Keratinocyte (primary cell): Measurements from ENCODE around the gene ITGB1BP2. TPM values are rescaled to one million over a fixed set of nuclear protein-coding genes. Genes with fewer than 3 reads are reported as not detected.

Experiments
- DNase-seq: peaks from one replicate; pipeline ENCODE4 v3.0.0-alpha.2; 2011; ENCODE audit warnings: low read depth, missing footprints, low spot score
- FAIRE-seq: peaks from 2 replicates; lab custom pipeline; 2011; peaks lifted over from hg19 to GRCh38; lab: Jason Lieb, UNC
- H2AFZ ChIP-seq: 2 replicates; pipeline ENCODE4 v1.6.0; 2012; ENCODE audit warnings: low read length, control low read depth, inconsistent platforms; ENCODE audit not compliant: control insufficient read depth
- H3K27ac ChIP-seq: 2 replicates; pipeline ENCODE4 v1.5.1; 2011; ENCODE audit warnings: low read length; ENCODE audit not compliant: control insufficient read depth, insufficient read depth
- H3K27me3 ChIP-seq: 3 replicates; pipeline ENCODE4 v1.6.0; 2011; ENCODE audit warnings: low read length; ENCODE audit not compliant: control insufficient read depth, insufficient read depth; ENCODE audit errors: extremely low read depth
- H3K36me3 ChIP-seq, 2 experiments: 2 replicates in 1 of 2; 3 replicates in 1 of 2; pipeline ENCODE4 v1.5.1; 2011; ENCODE audit warnings: low read length in 2 of 2, mild to moderate bottlenecking in 1 of 2; ENCODE audit not compliant: control insufficient read depth in 2 of 2, insufficient read depth in 2 of 2; ENCODE audit errors: extremely low read depth in 1 of 2
- H3K4me1 ChIP-seq: 3 replicates; pipeline ENCODE4 v1.5.1; 2011; ENCODE audit warnings: low read length; ENCODE audit not compliant: control insufficient read depth, insufficient read depth; ENCODE audit errors: extremely low read depth
- H3K4me2 ChIP-seq: 3 replicates; pipeline ENCODE4 v1.6.0; 2011; ENCODE audit warnings: low read depth, low read length; ENCODE audit not compliant: control insufficient read depth, insufficient read depth; ENCODE audit errors: extremely low read depth
- H3K4me3 ChIP-seq, 3 experiments: fragments of 200-600 bp in 1 of 3; sonication (generic) in 1 of 3; 2 replicates in 2 of 3; 3 replicates in 1 of 3; pipeline ENCODE4 v1.5.1; 2011 to 2016; ENCODE audit warnings: low read length in 3 of 3, mild to moderate bottlenecking in 3 of 3, control low read depth in 2 of 3, inconsistent platforms in 1 of 3, low read depth in 1 of 3, mixed read lengths in 1 of 3, mixed run types in 1 of 3, moderate library complexity in 1 of 3; ENCODE audit not compliant: control insufficient read depth in 2 of 3, insufficient read depth in 2 of 3; ENCODE audit errors: extremely low read depth in 1 of 3
- H3K79me2 ChIP-seq: 2 replicates; pipeline ENCODE4 v1.6.0; 2012; ENCODE audit warnings: low read length; ENCODE audit not compliant: control insufficient read depth, insufficient read depth
- H3K9ac ChIP-seq: 3 replicates; pipeline ENCODE4 v1.6.0; 2011; ENCODE audit warnings: low read length; ENCODE audit not compliant: control insufficient read depth, insufficient read depth; ENCODE audit errors: extremely low read depth
- H3K9me1 ChIP-seq: 3 replicates; pipeline ENCODE4 v1.6.0; 2011; ENCODE audit warnings: low read length; ENCODE audit not compliant: control insufficient read depth, insufficient read depth; ENCODE audit errors: extremely low read depth
- H3K9me3 ChIP-seq: 2 replicates; pipeline ENCODE4 v1.5.1; 2012; ENCODE audit warnings: low read depth, low read length; ENCODE audit not compliant: control insufficient read depth
- H4K20me1 ChIP-seq: 3 replicates; pipeline ENCODE4 v1.6.0; 2011; ENCODE audit warnings: low read length; ENCODE audit not compliant: control insufficient read depth, insufficient read depth; ENCODE audit errors: extremely low read depth
- CTCF ChIP-seq, 3 experiments: IDR thresholded peaks in 1 of 3; conservative IDR thresholded peaks in 1 of 3; optimal IDR thresholded peaks in 1 of 3; 2 replicates in 2 of 3; 3 replicates in 1 of 3; pipeline versions ENCODE3 to v1.5.1; 2011; ENCODE audit warnings: low read length in 3 of 3, mild to moderate bottlenecking in 3 of 3, moderate library complexity in 2 of 3, control low read depth in 1 of 3, inconsistent platforms in 1 of 3; ENCODE audit not compliant: insufficient read depth in 2 of 3; ENCODE audit errors: extremely low read depth in 1 of 3
- EZH2 ChIP-seq: IDR thresholded peaks from one replicate; pipeline ENCODE4 v1.6.1; 2012; ENCODE audit warnings: inconsistent platforms, mild to moderate bottlenecking, low read length, moderate library complexity
- dilution Hi-C: fragments of 300-500 bp; cut with MboI; formaldehyde crosslinking; loops from one replicate; pipeline ENCODE4 v1.7.0; 2020; ENCODE audit warnings: low sequenced_read_pairs; ENCODE audit not compliant: extremely low pct_ligation_motif_present
- polyA plus RNA-seq, 5 experiments: library from polyadenylated mRNA; depleted of rRNA in 3 of 5; stranded (reverse) in 3 of 5; stranded (forward) in 1 of 5; unstranded in 1 of 5; fragments of >200 nt; gene quantifications; 1 replicate in 1 of 5; 2 replicates in 3 of 5; 3 replicates in 1 of 5; pipeline versions ENCODE4 v1.2.1 to v1.2.3, GENCODE V29; 2011 to 2012; ENCODE audit warnings: missing spikeins in 2 of 5, low read depth in 1 of 5, low replicate concordance in 1 of 5

The ITGB1BP2 gene
- polyA plus RNA-seq, 1 donor (not counting 4 experiments of a cell fraction or from before 2014, with no cell fraction given), result 1.0 TPM

GRCh38 chrX:71292669-71293365 lies 8.7 kb upstream of the ITGB1BP2 start:
- no peak overlapping the region for H3K4me2 ChIP-seq
- H3K4me1 ChIP-seq, result no peaks in the 10 kb centered on the region
- H3K9me1 ChIP-seq, result no peaks in the 10 kb centered on the region
- no peak overlapping the region for H3K9ac ChIP-seq
- peaks cover 27% of the 10 kb centered on the region for H3K79me2 ChIP-seq
- H4K20me1 ChIP-seq, result no peaks in the 10 kb centered on the region
- H2AFZ ChIP-seq, result no peak overlapping the region
- no peak for DNase-seq
- H3K27me3 ChIP-seq, result no peaks in the 10 kb centered on the region
- H3K27ac ChIP-seq, result no peak overlapping the region
- H3K36me3 ChIP-seq, result peaks cover 4 to 7% of the 10 kb centered on the region in 2 experiments
- no peak for FAIRE-seq
- dilution Hi-C loops, result no loop called here
- no peaks in the 10 kb centered on the region for H3K9me3 ChIP-seq
- H3K4me3 ChIP-seq, result no peak overlapping the region
- TF ChIP-seq CTCF (optimal IDR thresholded peaks at IDR 0.05 in 1 of 3, IDR thresholded peaks at IDR 0.05 in 1 of 3, conservative IDR thresholded peaks at IDR 0.05 in 1 of 3; ENCODE audit: extremely low read depth in 1 of 3, insufficient read depth in 2 of 3, low read length in 3 of 3) (no peak), EZH2 (no peak)

- FAIRE-seq (no peak), DNase-seq (no peak)
- Histone ChIP-seq H4K20me1 (no peaks in the 10 kb centered on the region), H3K36me3 (peaks cover 7% of the 10 kb centered on the region in 2 experiments), H3K27me3 (no peaks in the 10 kb centered on the region), H3K4me2 (no peak overlapping the region), H3K4me3 (no peak overlapping the region), H3K9me1 (no peaks in the 10 kb centered on the region), H2AFZ (no peak overlapping the region), H3K9ac (no peak overlapping the region), H3K27ac (no peak overlapping the region), H3K4me1 (no peaks in the 10 kb centered on the region), H3K79me2 (peaks cover 1% of the 10 kb centered on the region), H3K9me3 (no peaks in the 10 kb centered on the region)
- dilution Hi-C loops, result no loop called here
- TF ChIP-seq CTCF (optimal IDR thresholded peaks at IDR 0.05 in 1 of 3, IDR thresholded peaks at IDR 0.05 in 1 of 3, conservative IDR thresholded peaks at IDR 0.05 in 1 of 3; ENCODE audit: extremely low read depth in 1 of 3, insufficient read depth in 2 of 3, low read length in 3 of 3) (no peak), EZH2 (no peak)
Observed at GRCh38 chrX:71296806-71297205, 4.7 kb upstream of the ITGB1BP2 start.
